ENCODE results near the gene CCDC69. TPM values are rescaled to one million over a fixed set of nuclear protein-coding genes. Genes with fewer than 3 reads are reported as not detected.

CCDC69 gene
- total RNA-seq, 2 donors from 2014 or later: 39.1 to 75.3 TPM

DNA sequence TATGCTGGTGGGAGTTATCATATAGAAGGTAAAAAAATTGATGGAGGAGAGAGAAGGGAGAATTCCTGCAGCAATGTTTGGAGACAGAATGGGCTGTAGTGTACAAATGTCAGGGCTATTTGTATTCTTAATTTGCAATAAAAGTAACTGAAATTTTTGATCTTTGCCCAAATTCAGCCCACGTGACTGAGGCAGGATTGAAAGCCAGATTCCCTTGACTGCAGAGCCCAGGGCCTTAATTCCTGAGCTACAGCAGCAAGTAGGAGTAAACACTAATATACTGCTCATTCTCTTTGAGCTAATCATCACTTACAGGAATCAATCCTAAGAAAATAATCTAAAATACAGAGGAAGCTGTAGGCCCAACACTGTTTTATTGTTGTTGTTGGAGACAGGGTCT, 61.1 kb downstream of the CCDC69 start:
- no peaks in the 10 kb centered on the region for H3K27me3 ChIP-seq (replicated peaks; ENCODE audit: insufficient read depth)
- no peak for DNase-seq (ENCODE audit: low spot score)
- no peaks in the 10 kb centered on the region for H3K9me3 ChIP-seq
- peaks cover 5 to 12% of the 10 kb centered on the region in 2 donors for H3K4me1 ChIP-seq (ENCODE audit: control insufficient read depth in 1 of 2, low read depth in 2 of 2)
- H3K27ac ChIP-seq: no peak overlapping the region
- no peaks in the 10 kb centered on the region for H3K36me3 ChIP-seq
- no peak overlapping the region for H3K4me3 ChIP-seq
- ATAC-seq (ENCODE audit: insufficient number of reproducible peaks, low FRiP score, low read depth): no peak
- no peak for TF ChIP-seq CTCF (IDR thresholded peaks at IDR 0.05)

GRCh38 chr5:151159649-151160373, 64.1 kb downstream of the CCDC69 start:
- DNase-seq (ENCODE audit: low spot score) (no peak), ATAC-seq (ENCODE audit: insufficient number of reproducible peaks, low FRiP score, low read depth) (no peak)
- H3K4me1 ChIP-seq (ENCODE audit: control insufficient read depth in 1 of 2, low read depth in 2 of 2): peaks cover 16 to 29% of the 10 kb centered on the region in 2 donors
- no peaks in the 10 kb centered on the region for H3K9me3 ChIP-seq
- H3K36me3 ChIP-seq: no peaks in the 10 kb centered on the region
- H3K27ac ChIP-seq: no peak overlapping the region
- H3K27me3 ChIP-seq (replicated peaks; ENCODE audit: insufficient read depth): no peaks in the 10 kb centered on the region
- no peak overlapping the region for H3K4me3 ChIP-seq
- TF ChIP-seq CTCF (IDR thresholded peaks at IDR 0.05): no peak

DNA sequence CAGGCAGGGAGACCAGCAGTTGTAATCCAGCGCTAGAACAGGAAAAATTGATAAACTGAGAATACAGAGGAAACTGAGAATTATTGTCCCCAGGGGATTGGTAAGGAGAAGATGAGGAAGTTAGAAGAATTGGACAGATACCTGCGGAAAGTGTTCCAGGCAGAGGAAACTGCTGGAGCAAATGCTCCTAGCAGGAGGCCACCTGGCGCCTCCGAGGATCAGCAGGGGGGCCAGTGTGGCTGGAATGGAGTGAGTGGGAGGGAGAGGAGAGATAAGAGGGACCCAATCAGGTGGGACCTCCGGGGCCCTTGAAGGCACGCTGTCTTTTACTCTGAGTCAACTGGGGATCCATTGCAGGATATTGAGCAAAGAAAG, 65.6 kb downstream of the CCDC69 start:
- peaks cover 27 to 43% of the 10 kb centered on the region in 2 donors for H3K4me1 ChIP-seq (ENCODE audit: control insufficient read depth in 1 of 2, low read depth in 2 of 2)
- peak overlapping the region; percentile 92 for H3K4me3 ChIP-seq
- no peaks in the 10 kb centered on the region for H3K9me3 ChIP-seq
- H3K36me3 ChIP-seq: no peaks in the 10 kb centered on the region
- peak overlapping the region; percentile 82 to 92 for H3K27ac ChIP-seq
- no peaks in the 10 kb centered on the region for H3K27me3 ChIP-seq (replicated peaks; ENCODE audit: insufficient read depth)
- ATAC-seq (ENCODE audit: insufficient number of reproducible peaks, low FRiP score, low read depth) (no peak), DNase-seq (ENCODE audit: low spot score) (no peak)
- no peak for TF ChIP-seq CTCF (IDR thresholded peaks at IDR 0.05)

- no peak for TF ChIP-seq CTCF (IDR thresholded peaks at IDR 0.05)
- ATAC-seq (ENCODE audit: insufficient number of reproducible peaks, low FRiP score, low read depth): peak; percentile 71
- H3K4me3 ChIP-seq: peak within 1 kb of the TSS; percentile 92
- H3K27ac ChIP-seq: peak within 1 kb of the TSS; percentile 82 to 92
- DNase-seq (ENCODE audit: low spot score): peak; percentile 31
- no peaks in the 10 kb centered on the region for H3K9me3 ChIP-seq
- H3K36me3 ChIP-seq: no peaks in the 10 kb centered on the region
- H3K27me3 ChIP-seq (replicated peaks; ENCODE audit: insufficient read depth): no peaks in the 10 kb centered on the region
- peaks cover 29 to 49% of the 10 kb centered on the region in 2 donors for H3K4me1 ChIP-seq (ENCODE audit: control insufficient read depth in 1 of 2, low read depth in 2 of 2)
Observed at GRCh38 chr5:151157426-151158286, 66.2 kb downstream of the CCDC69 start, which contains the start of gene ANXA6. Gene ANXA6, minus strand, starts transcription at chr5:151157779. Its CDS starts 9,878 bp downstream, at chr5:151147901.
